Measurements from ENCODE around the gene SHC2. TPM values are rescaled to one million over a fixed set of nuclear protein-coding genes. Genes with fewer than 3 reads are reported as not detected.
A peak's percentile ranks its signal among the peaks of the same experiment; 100 is the strongest.

Gene SHC2
- total RNA-seq, 1 donor from 2014 or later = 24.0 TPM

DNA sequence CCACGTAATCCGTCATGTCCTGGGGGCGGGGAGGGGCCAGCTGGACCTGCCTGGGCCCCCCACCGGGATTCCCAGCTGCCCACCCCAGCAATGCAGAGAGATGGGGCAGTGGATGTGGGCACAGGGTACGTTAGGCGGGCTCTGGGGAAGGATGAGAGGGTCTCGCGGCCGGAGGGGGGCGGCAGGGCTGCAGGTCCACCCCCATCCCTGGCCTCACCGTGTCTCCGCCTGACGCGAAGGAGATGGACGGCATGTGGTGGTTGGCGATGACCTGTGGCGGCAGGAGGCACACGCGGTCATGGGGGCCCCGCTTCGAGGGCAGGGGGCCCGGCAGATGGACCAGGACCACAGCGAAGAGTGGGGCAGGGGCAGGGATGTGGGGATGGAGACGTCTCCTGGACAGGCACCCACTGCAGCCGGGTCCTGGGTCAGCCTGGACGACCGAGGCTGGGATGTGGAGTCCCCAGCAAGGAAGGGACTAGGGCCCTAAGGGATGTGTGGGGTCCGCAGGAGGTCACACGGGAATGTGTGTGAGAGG, 24.4 kb downstream of the SHC2 start:
- intact Hi-C loops (cut with DNase I) = no loop called here
- TF ChIP-seq, protein P1, sequence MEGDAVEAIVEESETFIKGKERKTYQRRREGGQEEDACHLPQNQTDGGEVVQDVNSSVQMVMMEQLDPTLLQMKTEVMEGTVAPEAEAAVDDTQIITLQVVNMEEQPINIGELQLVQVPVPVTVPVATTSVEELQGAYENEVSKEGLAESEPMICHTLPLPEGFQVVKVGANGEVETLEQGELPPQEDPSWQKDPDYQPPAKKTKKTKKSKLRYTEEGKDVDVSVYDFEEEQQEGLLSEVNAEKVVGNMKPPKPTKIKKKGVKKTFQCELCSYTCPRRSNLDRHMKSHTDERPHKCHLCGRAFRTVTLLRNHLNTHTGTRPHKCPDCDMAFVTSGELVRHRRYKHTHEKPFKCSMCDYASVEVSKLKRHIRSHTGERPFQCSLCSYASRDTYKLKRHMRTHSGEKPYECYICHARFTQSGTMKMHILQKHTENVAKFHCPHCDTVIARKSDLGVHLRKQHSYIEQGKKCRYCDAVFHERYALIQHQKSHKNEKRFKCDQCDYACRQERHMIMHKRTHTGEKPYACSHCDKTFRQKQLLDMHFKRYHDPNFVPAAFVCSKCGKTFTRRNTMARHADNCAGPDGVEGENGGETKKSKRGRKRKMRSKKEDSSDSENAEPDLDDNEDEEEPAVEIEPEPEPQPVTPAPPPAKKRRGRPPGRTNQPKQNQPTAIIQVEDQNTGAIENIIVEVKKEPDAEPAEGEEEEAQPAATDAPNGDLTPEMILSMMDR (IDR thresholded peaks at IDR 0.05) = no peak
- peaks cover 4% of the 10 kb centered on the region for H3K36me3 ChIP-seq
- no peaks in the 10 kb centered on the region for H3K4me1 ChIP-seq
- no peaks in the 10 kb centered on the region for H3K9me3 ChIP-seq
- ATAC-seq (peak in 1 of 2 donors; percentile 18), DNase-seq (no peak)
- H3K27me3 ChIP-seq (ENCODE audit: low read depth) = no peaks in the 10 kb centered on the region
- no peak overlapping the region for H3K27ac ChIP-seq
- no peak overlapping the region for H3K4me3 ChIP-seq

DNA sequence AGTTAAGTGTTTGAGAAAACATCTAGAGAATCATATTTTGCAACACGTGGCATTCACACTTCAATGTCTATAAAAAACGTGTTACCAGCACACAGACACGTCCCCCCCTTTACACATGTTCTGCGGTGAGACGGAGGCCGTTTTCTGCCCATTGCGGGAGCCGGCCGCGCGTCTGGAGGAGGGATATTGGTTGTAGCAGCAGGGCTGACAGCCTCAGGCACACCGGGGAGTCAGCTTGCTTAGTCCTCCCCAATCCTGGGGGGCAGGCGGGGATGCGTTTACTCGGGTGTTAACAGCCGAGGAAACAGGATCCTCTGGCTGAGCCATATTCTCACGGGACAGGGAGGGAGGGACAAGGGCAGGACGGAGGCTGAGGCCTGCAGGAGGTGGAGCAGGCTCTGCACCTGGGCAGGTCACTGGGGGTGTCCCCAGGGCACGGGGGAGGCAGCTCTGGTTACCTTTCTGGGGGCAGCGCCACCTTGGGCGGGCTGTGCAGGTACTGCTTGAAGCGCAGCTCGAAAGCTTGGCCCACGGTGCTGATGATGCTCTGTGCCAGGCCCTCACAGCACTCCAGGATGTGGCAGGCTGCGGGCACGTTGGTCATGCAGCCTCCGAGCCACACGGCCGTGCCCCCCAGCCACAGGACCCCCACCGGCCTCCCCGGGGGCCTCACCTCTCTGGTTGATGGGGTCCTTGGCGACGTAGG, 25.0 kb downstream of the SHC2 start:
- ATAC-seq = peak in 1 of 2 donors; percentile 18

DNA sequence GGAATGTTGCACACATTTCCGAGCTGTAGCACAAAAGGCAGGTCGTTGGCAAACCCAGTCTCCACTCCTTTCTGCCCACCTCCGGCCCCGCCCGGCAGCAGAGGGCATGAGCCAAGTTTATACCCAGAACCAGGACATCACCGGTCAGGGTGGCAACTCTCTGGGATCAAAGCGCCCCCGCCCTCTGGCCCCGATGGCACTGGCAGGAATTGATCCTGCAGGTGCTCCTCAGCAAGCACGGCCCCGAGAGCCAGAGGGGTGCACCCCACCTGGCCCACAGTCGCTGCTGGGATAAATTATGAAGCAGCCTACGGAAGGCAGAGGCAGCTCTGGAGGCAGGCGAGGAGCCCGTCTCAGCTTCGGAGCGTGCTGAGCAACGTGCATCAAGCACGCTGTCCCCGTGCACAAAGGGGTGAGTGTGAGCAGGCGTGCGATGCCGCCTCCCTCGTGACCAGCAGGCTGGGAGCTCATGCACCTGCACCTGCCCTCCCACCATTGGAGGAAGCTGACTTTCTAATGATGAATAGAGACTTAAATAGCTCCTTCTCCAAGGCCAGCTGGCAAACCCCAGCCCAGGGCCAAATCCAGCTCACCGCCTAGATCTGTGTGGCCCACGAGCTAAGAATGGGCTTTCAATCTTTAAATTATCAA, 25.7 kb downstream of the SHC2 start:
- Histone ChIP-seq H3K27ac (no peak overlapping the region), H3K4me3 (no peak overlapping the region), H3K4me1 (no peaks in the 10 kb centered on the region), H3K9me3 (no peaks in the 10 kb centered on the region), H3K27me3 (ENCODE audit: low read depth) (no peaks in the 10 kb centered on the region), H3K36me3 (peaks cover 12% of the 10 kb centered on the region)
- intact Hi-C loops (cut with DNase I) = no loop called here
- DNase-seq (no peak), ATAC-seq (no peak)
- TF ChIP-seq, protein P1 (IDR thresholded peaks at IDR 0.05) = no peak

More for the DNA sequence above, 25.0 kb downstream of the SHC2 start:
- Histone ChIP-seq H3K27me3 (ENCODE audit: low read depth) (no peaks in the 10 kb centered on the region), H3K27ac (no peak overlapping the region), H3K4me1 (no peaks in the 10 kb centered on the region), H3K9me3 (no peaks in the 10 kb centered on the region), H3K4me3 (no peak overlapping the region), H3K36me3 (peaks cover 5% of the 10 kb centered on the region)
- no peak for DNase-seq
- TF ChIP-seq, protein P1 (IDR thresholded peaks at IDR 0.05) = no peak
- intact Hi-C loops (cut with DNase I) = no loop called here

DNA sequence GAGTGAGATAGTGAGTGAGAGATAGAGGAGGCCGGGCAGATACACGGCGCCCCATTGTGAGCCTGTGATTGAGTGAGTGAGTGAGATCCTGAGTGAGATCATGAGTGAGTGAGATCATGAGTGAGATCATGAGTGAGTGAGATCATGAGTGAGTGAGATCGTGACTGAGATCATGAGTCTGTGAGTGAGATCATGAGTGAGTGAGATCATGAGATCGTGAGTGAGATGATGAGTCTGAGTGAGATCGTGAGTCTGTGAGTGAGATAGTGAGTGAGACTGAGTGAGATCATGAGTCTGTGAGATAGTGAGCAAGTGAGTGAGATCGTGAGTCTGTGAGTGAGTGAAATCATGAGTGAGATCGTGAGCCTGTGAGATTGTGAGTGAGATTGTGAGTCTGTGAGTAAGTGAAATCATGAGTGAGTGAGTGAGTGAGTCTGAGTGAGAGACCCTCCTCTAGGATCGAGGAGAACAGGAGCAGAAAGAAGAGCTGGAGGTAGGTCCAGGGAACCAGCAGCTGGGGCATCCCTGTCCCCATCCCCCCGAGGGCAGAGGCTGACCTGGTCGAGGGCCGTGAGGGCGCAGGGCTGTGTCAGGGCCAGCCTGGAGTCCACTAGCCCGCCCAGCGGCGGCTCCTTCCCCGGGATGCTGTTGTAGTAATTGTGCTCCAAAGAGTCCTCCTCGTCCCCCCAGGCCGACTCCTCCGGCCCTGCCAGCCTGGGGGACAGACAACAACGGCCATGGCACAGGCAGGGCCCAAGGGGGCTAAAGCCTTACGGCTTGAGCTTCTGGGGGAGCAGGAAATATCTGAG, 26.5 kb downstream of the SHC2 start:
- H3K27me3 ChIP-seq (ENCODE audit: low read depth) = no peaks in the 10 kb centered on the region
- ATAC-seq (no peak), DNase-seq (no peak)
- peaks cover 12% of the 10 kb centered on the region for H3K36me3 ChIP-seq
- intact Hi-C loops (cut with DNase I) = no loop called here
- TF ChIP-seq, protein P1 (IDR thresholded peaks at IDR 0.05) = no peak
- H3K9me3 ChIP-seq = no peaks in the 10 kb centered on the region
- no peak overlapping the region for H3K27ac ChIP-seq
- H3K4me1 ChIP-seq = no peaks in the 10 kb centered on the region
- H3K4me3 ChIP-seq = no peak overlapping the region

DNA sequence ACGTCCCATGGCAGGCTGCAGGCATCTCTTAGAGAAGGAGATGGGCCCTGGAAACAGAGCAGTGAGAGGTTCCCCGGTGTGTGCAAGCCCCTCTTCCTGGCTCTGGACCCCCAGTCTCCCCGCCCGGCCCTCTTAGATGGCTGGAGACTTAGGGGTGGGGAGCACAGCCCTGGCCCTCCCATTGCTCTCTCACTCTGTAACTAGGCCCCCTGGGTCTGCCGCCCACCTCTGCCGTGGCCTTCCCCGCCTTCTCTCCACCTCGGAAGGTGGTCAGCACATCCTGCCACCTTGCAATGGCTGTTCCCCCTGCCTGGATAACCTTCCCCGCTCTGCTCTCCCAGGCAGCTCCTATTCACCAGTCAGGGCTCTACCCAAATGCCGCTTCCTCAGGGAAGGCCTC, 30.1 kb downstream of the SHC2 start:
- DNase-seq = no peak
- Histone ChIP-seq H3K27me3 (ENCODE audit: low read depth) (no peaks in the 10 kb centered on the region), H3K4me3 (no peak overlapping the region), H3K9me3 (no peaks in the 10 kb centered on the region), H3K36me3 (peaks cover 12% of the 10 kb centered on the region), H3K4me1 (no peaks in the 10 kb centered on the region), H3K27ac (no peak overlapping the region)
- TF ChIP-seq, protein P1 (IDR thresholded peaks at IDR 0.05) = no peak
- ATAC-seq = peak in 1 of 2 donors; percentile 9
- intact Hi-C loops (cut with DNase I) = no loop called here
